Measurements from ENCODE around the gene C16orf86.

The C16orf86 gene

DNA sequence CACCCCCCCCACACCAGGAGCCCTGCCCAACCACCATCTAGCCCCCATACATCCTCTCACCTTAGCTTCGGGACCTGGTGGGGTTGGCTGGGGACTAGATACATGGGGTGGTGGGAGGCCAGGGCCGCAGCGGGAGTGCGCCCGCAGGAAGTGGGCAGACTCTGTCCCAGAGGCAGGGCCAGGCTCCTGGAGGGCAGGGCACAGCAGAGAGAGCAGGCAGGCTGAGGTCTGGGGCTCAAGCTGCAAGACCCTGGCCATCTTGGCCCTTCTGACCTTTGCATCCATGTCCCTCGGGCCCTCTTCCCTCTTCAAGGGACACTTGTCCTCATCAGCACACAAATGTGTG is 2.8 kb upstream of the C16orf86 start:
- peaks cover 11 to 38% of the 10 kb centered on the region in 2 donors for H3K36me3 ChIP-seq (replicated peaks in 1 of 2; ENCODE audit: control insufficient read depth in 2 of 2, insufficient read depth in 2 of 2, low read length in 2 of 2)
- no peak overlapping the region for H2AFZ ChIP-seq (ENCODE audit: low read length)
- no peak overlapping the region for H3K4me3 ChIP-seq (ENCODE audit: low read length in 2 of 2)
- no peak overlapping the region for H3K23ac ChIP-seq (ENCODE audit: low read depth, low read length, poor library complexity)
- peaks cover 17 to 29% of the 10 kb centered on the region in 2 donors for H3K4me1 ChIP-seq (ENCODE audit: control insufficient read depth in 2 of 2, insufficient read depth in 1 of 2, low read depth in 1 of 2, low read length in 2 of 2)
- no peak overlapping the region for H4K8ac ChIP-seq (ENCODE audit: low read depth, low read length)
- DNase-seq (ENCODE audit: low spot score): no peak
- peak overlapping the region; percentile 36 for H2BK120ac ChIP-seq (ENCODE audit: low read depth, low read length)
- H2BK12ac ChIP-seq (ENCODE audit: low read length): peak overlapping the region; percentile 14
- H3K4me2 ChIP-seq (ENCODE audit: insufficient read depth, low read length, poor library complexity, severe bottlenecking): no peak overlapping the region
- no peak overlapping the region for H2BK15ac ChIP-seq (ENCODE audit: low read length)
- H2BK5ac ChIP-seq (ENCODE audit: low read length): no peak overlapping the region
- H3K79me1 ChIP-seq (ENCODE audit: low read depth, low read length): peaks cover 10% of the 10 kb centered on the region
- H3K18ac ChIP-seq (ENCODE audit: low read length): peak overlapping the region; percentile 19
- WGBS, 2 donors (ENCODE audit: extremely low coverage in 2 of 2, insufficient read length in 2 of 2, insufficient replicate concordance in 1 of 2): no CpG with 5 or more reads among the region's 6 CpGs
- no peak overlapping the region for H3K27ac ChIP-seq (replicated peaks; ENCODE audit: low read length)
- no peak overlapping the region for H4K91ac ChIP-seq (ENCODE audit: low read depth, low read length, poor library complexity)
- H3K14ac ChIP-seq (ENCODE audit: low read length): no peak overlapping the region
- H3K27me3 ChIP-seq (ENCODE audit: control insufficient read depth in 3 of 3, insufficient read depth in 3 of 3, low read depth in 1 of 3, low read length in 3 of 3): peaks cover 0 to 2% (median 0%) of the 10 kb centered on the region in 3 experiments
- no peaks in the 10 kb centered on the region for H3K9me3 ChIP-seq (replicated peaks in 1 of 2; ENCODE audit: control insufficient read depth in 2 of 2, insufficient read depth in 1 of 2, low read depth in 1 of 2, low read length in 2 of 2)
- H2AK5ac ChIP-seq (ENCODE audit: low read depth, low read length): no peak overlapping the region
- no peak overlapping the region for H3K4ac ChIP-seq (ENCODE audit: low read length)
- H3K9ac ChIP-seq (ENCODE audit: low read depth, low read length, poor library complexity): peak overlapping the region; percentile 50

GRCh38 chr16:67664258-67664657 is 2.4 kb upstream of the C16orf86 start:
- no peak overlapping the region for H3K4me2 ChIP-seq (ENCODE audit: insufficient read depth, low read length, poor library complexity, severe bottlenecking)
- H3K27ac ChIP-seq (replicated peaks; ENCODE audit: low read length): no peak overlapping the region
- peaks cover 0 to 2% (median 0%) of the 10 kb centered on the region in 3 experiments for H3K27me3 ChIP-seq (ENCODE audit: control insufficient read depth in 3 of 3, insufficient read depth in 3 of 3, low read depth in 1 of 3, low read length in 3 of 3)
- H3K9ac ChIP-seq (ENCODE audit: low read depth, low read length, poor library complexity): no peak overlapping the region
- DNase-seq (ENCODE audit: low spot score): no peak
- WGBS, 2 donors (ENCODE audit: extremely low coverage in 2 of 2, insufficient read length in 2 of 2, insufficient replicate concordance in 1 of 2): no CpG with 5 or more reads among the region's 4 CpGs
- no peak overlapping the region for H3K14ac ChIP-seq (ENCODE audit: low read length)
- H3K4ac ChIP-seq (ENCODE audit: low read length): no peak overlapping the region
- no peak overlapping the region for H4K8ac ChIP-seq (ENCODE audit: low read depth, low read length)
- no peak overlapping the region for H2BK12ac ChIP-seq (ENCODE audit: low read length)
- H3K36me3 ChIP-seq (replicated peaks in 1 of 2; ENCODE audit: control insufficient read depth in 2 of 2, insufficient read depth in 2 of 2, low read length in 2 of 2): peaks cover 11 to 37% of the 10 kb centered on the region in 2 donors
- no peak overlapping the region for H2BK15ac ChIP-seq (ENCODE audit: low read length)
- H3K18ac ChIP-seq (ENCODE audit: low read length): no peak overlapping the region
- no peak overlapping the region for H4K91ac ChIP-seq (ENCODE audit: low read depth, low read length, poor library complexity)
- no peak overlapping the region for H2AFZ ChIP-seq (ENCODE audit: low read length)
- peaks cover 9% of the 10 kb centered on the region for H3K79me1 ChIP-seq (ENCODE audit: low read depth, low read length)
- H2BK5ac ChIP-seq (ENCODE audit: low read length): no peak overlapping the region
- H3K23ac ChIP-seq (ENCODE audit: low read depth, low read length, poor library complexity): no peak overlapping the region
- H2BK120ac ChIP-seq (ENCODE audit: low read depth, low read length): no peak overlapping the region
- H3K4me1 ChIP-seq (ENCODE audit: control insufficient read depth in 2 of 2, insufficient read depth in 1 of 2, low read depth in 1 of 2, low read length in 2 of 2): peaks cover 14 to 25% of the 10 kb centered on the region in 2 donors
- no peak overlapping the region for H3K4me3 ChIP-seq (ENCODE audit: low read length in 2 of 2)
- H2AK5ac ChIP-seq (ENCODE audit: low read depth, low read length): no peak overlapping the region
- no peaks in the 10 kb centered on the region for H3K9me3 ChIP-seq (replicated peaks in 1 of 2; ENCODE audit: control insufficient read depth in 2 of 2, insufficient read depth in 1 of 2, low read depth in 1 of 2, low read length in 2 of 2)

GRCh38 chr16:67664871-67665270 is 1.7 kb upstream of the C16orf86 start:
- H3K9me3 ChIP-seq (replicated peaks in 1 of 2; ENCODE audit: control insufficient read depth in 2 of 2, insufficient read depth in 1 of 2, low read depth in 1 of 2, low read length in 2 of 2): no peaks in the 10 kb centered on the region
- H3K27me3 ChIP-seq (ENCODE audit: control insufficient read depth in 3 of 3, insufficient read depth in 3 of 3, low read depth in 1 of 3, low read length in 3 of 3): peaks cover 0 to 2% (median 0%) of the 10 kb centered on the region in 3 experiments
- H3K36me3 ChIP-seq (replicated peaks in 1 of 2; ENCODE audit: control insufficient read depth in 2 of 2, insufficient read depth in 2 of 2, low read length in 2 of 2): peaks cover 11 to 37% of the 10 kb centered on the region in 2 donors
- H3K23ac ChIP-seq (ENCODE audit: low read depth, low read length, poor library complexity): no peak overlapping the region
- no peak overlapping the region for H3K4me3 ChIP-seq (ENCODE audit: low read length in 2 of 2)
- no peak overlapping the region for H3K4ac ChIP-seq (ENCODE audit: low read length)
- no peak overlapping the region for H2BK15ac ChIP-seq (ENCODE audit: low read length)
- H2AFZ ChIP-seq (ENCODE audit: low read length): no peak overlapping the region
- DNase-seq (ENCODE audit: low spot score): no peak
- H2BK12ac ChIP-seq (ENCODE audit: low read length): no peak overlapping the region
- peaks cover 4% of the 10 kb centered on the region for H3K79me1 ChIP-seq (ENCODE audit: low read depth, low read length)
- no peak overlapping the region for H3K18ac ChIP-seq (ENCODE audit: low read length)
- H3K14ac ChIP-seq (ENCODE audit: low read length): no peak overlapping the region
- WGBS, 2 donors (ENCODE audit: extremely low coverage in 2 of 2, insufficient read length in 2 of 2, insufficient replicate concordance in 1 of 2): no CpG with 5 or more reads among the region's 7 CpGs
- H3K4me1 ChIP-seq (ENCODE audit: control insufficient read depth in 2 of 2, insufficient read depth in 1 of 2, low read depth in 1 of 2, low read length in 2 of 2): peaks cover 12 to 22% of the 10 kb centered on the region in 2 donors
- no peak overlapping the region for H4K8ac ChIP-seq (ENCODE audit: low read depth, low read length)
- no peak overlapping the region for H2BK120ac ChIP-seq (ENCODE audit: low read depth, low read length)
- no peak overlapping the region for H3K27ac ChIP-seq (replicated peaks; ENCODE audit: low read length)
- H3K4me2 ChIP-seq (ENCODE audit: insufficient read depth, low read length, poor library complexity, severe bottlenecking): no peak overlapping the region
- H3K9ac ChIP-seq (ENCODE audit: low read depth, low read length, poor library complexity): no peak overlapping the region
- H2BK5ac ChIP-seq (ENCODE audit: low read length): no peak overlapping the region
- H4K91ac ChIP-seq (ENCODE audit: low read depth, low read length, poor library complexity): no peak overlapping the region
- H2AK5ac ChIP-seq (ENCODE audit: low read depth, low read length): no peak overlapping the region

DNA sequence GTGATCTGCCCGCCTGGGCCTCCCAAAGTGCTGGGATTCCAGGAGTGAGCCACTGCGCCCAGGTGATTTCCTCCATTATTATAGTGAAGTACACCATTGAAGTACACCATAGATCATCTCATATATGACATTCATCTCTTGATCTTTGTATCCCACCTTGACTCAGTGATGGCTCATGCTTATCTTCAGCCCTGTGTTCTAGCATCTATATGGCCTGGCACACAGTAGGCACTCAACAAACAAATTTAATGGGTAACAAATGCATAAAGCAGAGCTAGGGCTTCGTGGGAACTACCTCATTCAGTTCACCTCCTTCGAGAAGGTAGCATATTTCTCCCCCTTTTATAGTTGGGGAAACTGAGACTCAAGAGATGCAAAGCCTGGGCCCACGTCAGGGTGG is 1.0 kb upstream of the C16orf86 start:
- WGBS, 2 donors (ENCODE audit: extremely low coverage in 2 of 2, insufficient read length in 2 of 2, insufficient replicate concordance in 1 of 2): no CpG with 5 or more reads among the region's 5 CpGs
- no peak overlapping the region for H4K8ac ChIP-seq (ENCODE audit: low read depth, low read length)

More for the DNA sequence above, 1.0 kb upstream of the C16orf86 start:
- no peak overlapping the region for H2BK120ac ChIP-seq (ENCODE audit: low read depth, low read length)
- peak overlapping the region; percentile 96 for H2AFZ ChIP-seq (ENCODE audit: low read length)
- H3K18ac ChIP-seq (ENCODE audit: low read length): no peak overlapping the region
- H3K14ac ChIP-seq (ENCODE audit: low read length): no peak overlapping the region
- H3K4me1 ChIP-seq (ENCODE audit: control insufficient read depth in 2 of 2, insufficient read depth in 1 of 2, low read depth in 1 of 2, low read length in 2 of 2): peaks cover 12 to 22% of the 10 kb centered on the region in 2 donors
- H2BK5ac ChIP-seq (ENCODE audit: low read length): no peak overlapping the region
- H4K91ac ChIP-seq (ENCODE audit: low read depth, low read length, poor library complexity): no peak overlapping the region
- H3K27ac ChIP-seq (replicated peaks; ENCODE audit: low read length): no peak overlapping the region
- H2BK12ac ChIP-seq (ENCODE audit: low read length): no peak overlapping the region
- peak overlapping the region; percentile 99 for H3K4me2 ChIP-seq (ENCODE audit: insufficient read depth, low read length, poor library complexity, severe bottlenecking)
- no peak overlapping the region for H3K4ac ChIP-seq (ENCODE audit: low read length)
- no peak overlapping the region for H3K23ac ChIP-seq (ENCODE audit: low read depth, low read length, poor library complexity)
- H3K27me3 ChIP-seq (ENCODE audit: control insufficient read depth in 3 of 3, insufficient read depth in 3 of 3, low read depth in 1 of 3, low read length in 3 of 3): peaks cover 0 to 2% (median 0%) of the 10 kb centered on the region in 3 experiments
- H3K9me3 ChIP-seq (replicated peaks in 1 of 2; ENCODE audit: control insufficient read depth in 2 of 2, insufficient read depth in 1 of 2, low read depth in 1 of 2, low read length in 2 of 2): no peaks in the 10 kb centered on the region
- DNase-seq (ENCODE audit: low spot score): no peak
- no peak overlapping the region for H3K9ac ChIP-seq (ENCODE audit: low read depth, low read length, poor library complexity)
- H3K36me3 ChIP-seq (replicated peaks in 1 of 2; ENCODE audit: control insufficient read depth in 2 of 2, insufficient read depth in 2 of 2, low read length in 2 of 2): peaks cover 11 to 37% of the 10 kb centered on the region in 2 donors
- no peak overlapping the region for H2BK15ac ChIP-seq (ENCODE audit: low read length)
- H3K79me1 ChIP-seq (ENCODE audit: low read depth, low read length): peaks cover 2% of the 10 kb centered on the region
- no peak overlapping the region for H2AK5ac ChIP-seq (ENCODE audit: low read depth, low read length)
- peak overlapping the region; percentile 51 to 87 for H3K4me3 ChIP-seq (ENCODE audit: low read length in 2 of 2)
